ENCODE measurements around the gene R3HDM1. TPM values are rescaled to one million over a fixed set of nuclear protein-coding genes. Genes with fewer than 3 reads are reported as not detected.
A peak's percentile ranks its signal among the peaks of the same experiment; 100 is the strongest.

The R3HDM1 gene
- total RNA-seq, 1 experiment from 2014 or later: 52.4 TPM

DNA sequence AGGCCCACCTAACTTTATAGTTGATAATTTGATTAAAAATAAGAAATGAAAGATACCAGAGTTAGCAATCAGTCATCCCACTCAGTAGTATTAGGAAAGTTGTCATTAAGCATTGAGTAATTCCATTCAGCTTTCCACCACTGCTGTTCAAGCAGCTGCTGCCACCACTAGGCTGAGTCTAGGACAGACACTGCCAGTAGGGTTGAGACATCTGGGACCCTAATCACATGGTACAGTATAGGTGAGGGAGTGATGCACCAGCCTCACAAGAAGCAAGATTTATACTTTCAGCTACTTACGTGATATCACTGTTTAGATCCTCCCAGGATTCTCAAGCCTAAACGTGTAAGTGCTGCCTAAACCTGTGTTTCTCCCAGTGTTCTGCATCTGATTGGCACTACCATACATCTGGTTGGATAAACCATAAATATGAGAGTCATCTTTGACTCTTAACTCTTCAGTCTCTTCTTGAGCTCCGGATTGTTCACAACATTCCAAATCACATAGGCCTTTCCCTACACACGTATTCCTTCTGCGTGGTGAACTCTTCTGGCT is 213.6 kb downstream of the R3HDM1 start:
- CTCF ChIA-PET: interaction anchor here (0.6 to 3.2 kb wide), 11 partner anchors 11 to 1480 kb away, joined by 3 to 16 read pairs (median 4); no protein-coding TSS in a partner anchor
- no peak overlapping the region for H3K27ac Mint-ChIP-seq (ENCODE audit: low read depth, unreplicated experiment)
- intact Hi-C loops (cut with micrococcal nuclease): no loop called here

DNA sequence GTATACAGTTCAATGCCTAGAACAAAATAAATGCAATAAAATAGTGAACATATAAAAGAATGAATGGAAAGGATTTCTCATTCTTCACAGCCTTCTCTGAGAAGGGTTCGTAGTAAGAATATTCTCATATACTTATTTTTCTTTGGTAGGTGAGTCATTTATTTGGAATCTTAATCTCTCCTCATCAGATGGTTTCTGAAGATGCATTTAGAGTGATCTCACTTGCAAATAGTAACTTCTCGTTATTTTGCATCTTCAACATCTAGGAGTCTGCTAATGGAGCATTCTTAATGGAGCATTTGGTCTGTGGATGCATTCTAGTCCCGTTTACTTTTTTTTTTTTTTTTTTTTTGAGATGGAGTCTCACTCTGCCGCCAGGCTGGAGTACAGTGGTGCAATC is 214.3 kb downstream of the R3HDM1 start:
- Mint-ChIP-seq H3K27me3 (ENCODE audit: insufficient read depth, unreplicated experiment) (no peaks in the 10 kb centered on the region), H3K4me3 (ENCODE audit: unreplicated experiment) (no peak overlapping the region), H3K9me3 (ENCODE audit: unreplicated experiment) (no peaks in the 10 kb centered on the region), H3K4me1 (ENCODE audit: insufficient read depth, unreplicated experiment) (peaks cover 26% of the 10 kb centered on the region), H3K27ac (ENCODE audit: low read depth, unreplicated experiment) (no peak overlapping the region), H3K36me3 (ENCODE audit: insufficient read depth, unreplicated experiment) (peaks cover 50% of the 10 kb centered on the region)
- CTCF ChIA-PET: interaction anchor here (0.6 to 3.2 kb wide), 8 partner anchors 14 to 1480 kb away, joined by 3 to 16 read pairs (median 4); no protein-coding TSS in a partner anchor
- TF ChIP-seq, protein P1, sequence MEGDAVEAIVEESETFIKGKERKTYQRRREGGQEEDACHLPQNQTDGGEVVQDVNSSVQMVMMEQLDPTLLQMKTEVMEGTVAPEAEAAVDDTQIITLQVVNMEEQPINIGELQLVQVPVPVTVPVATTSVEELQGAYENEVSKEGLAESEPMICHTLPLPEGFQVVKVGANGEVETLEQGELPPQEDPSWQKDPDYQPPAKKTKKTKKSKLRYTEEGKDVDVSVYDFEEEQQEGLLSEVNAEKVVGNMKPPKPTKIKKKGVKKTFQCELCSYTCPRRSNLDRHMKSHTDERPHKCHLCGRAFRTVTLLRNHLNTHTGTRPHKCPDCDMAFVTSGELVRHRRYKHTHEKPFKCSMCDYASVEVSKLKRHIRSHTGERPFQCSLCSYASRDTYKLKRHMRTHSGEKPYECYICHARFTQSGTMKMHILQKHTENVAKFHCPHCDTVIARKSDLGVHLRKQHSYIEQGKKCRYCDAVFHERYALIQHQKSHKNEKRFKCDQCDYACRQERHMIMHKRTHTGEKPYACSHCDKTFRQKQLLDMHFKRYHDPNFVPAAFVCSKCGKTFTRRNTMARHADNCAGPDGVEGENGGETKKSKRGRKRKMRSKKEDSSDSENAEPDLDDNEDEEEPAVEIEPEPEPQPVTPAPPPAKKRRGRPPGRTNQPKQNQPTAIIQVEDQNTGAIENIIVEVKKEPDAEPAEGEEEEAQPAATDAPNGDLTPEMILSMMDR (IDR thresholded peaks at IDR 0.05; ENCODE audit: unreplicated experiment): no peak
- intact Hi-C loops (cut with micrococcal nuclease): no loop called here
- POLR2A ChIA-PET: interaction anchor here (0.7 to 1.3 kb wide), 3 partner anchors 83 to 215 kb away, joined by 3 to 6 read pairs (median 4); partner anchors contain the start of genes R3HDM1 and ZRANB3
- peak; percentile 8 for DNase-seq (ENCODE audit: unreplicated experiment)
- BruUV-seq (replicated peaks): no TSS peak

More for the DNA sequence above, 213.6 kb downstream of the R3HDM1 start:
- H3K4me1 Mint-ChIP-seq (ENCODE audit: insufficient read depth, unreplicated experiment): peaks cover 26% of the 10 kb centered on the region
- TF ChIP-seq, protein P1 (IDR thresholded peaks at IDR 0.05; ENCODE audit: unreplicated experiment): no peak
- H3K36me3 Mint-ChIP-seq (ENCODE audit: insufficient read depth, unreplicated experiment): peaks cover 43% of the 10 kb centered on the region
- BruUV-seq (replicated peaks): no TSS peak
- peak; percentile 70 for DNase-seq (ENCODE audit: unreplicated experiment)
- H3K27me3 Mint-ChIP-seq (ENCODE audit: insufficient read depth, unreplicated experiment): no peaks in the 10 kb centered on the region
- peak overlapping the region; percentile 81 for H3K4me3 Mint-ChIP-seq (ENCODE audit: unreplicated experiment)
- POLR2A ChIA-PET: interaction anchor here (0.7 to 1.3 kb wide), 4 partner anchors 52 to 214 kb away, joined by 3 to 6 read pairs (median 4); partner anchors contain the start of genes R3HDM1 and ZRANB3
- no peaks in the 10 kb centered on the region for H3K9me3 Mint-ChIP-seq (ENCODE audit: unreplicated experiment)

DNA sequence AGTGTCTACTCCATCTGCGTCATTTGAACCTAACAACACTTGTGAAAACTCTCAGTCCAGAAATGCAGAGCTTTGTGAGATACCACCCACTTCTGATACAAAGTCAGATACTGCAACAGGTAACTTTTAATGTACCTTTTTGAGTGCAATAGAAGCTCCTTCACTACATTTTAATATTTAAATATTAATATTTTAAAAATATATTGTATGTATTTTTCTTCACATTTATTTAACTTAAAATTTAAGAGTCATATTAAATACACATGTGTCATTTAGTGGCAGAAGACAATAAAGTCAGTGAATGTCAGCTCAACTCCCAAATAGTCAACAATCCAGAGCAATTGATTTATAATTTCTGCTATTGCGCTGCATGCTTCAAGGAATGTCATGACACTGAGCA is 224.3 kb downstream of the R3HDM1 start:
- TF ChIP-seq, protein P1 (IDR thresholded peaks at IDR 0.05; ENCODE audit: unreplicated experiment): no peak
- Mint-ChIP-seq H3K4me3 (ENCODE audit: unreplicated experiment) (no peak overlapping the region), H3K4me1 (ENCODE audit: insufficient read depth, unreplicated experiment) (no peaks in the 10 kb centered on the region), H3K9me3 (ENCODE audit: unreplicated experiment) (no peaks in the 10 kb centered on the region), H3K27ac (ENCODE audit: low read depth, unreplicated experiment) (no peak overlapping the region), H3K36me3 (ENCODE audit: insufficient read depth, unreplicated experiment) (peaks cover 96% of the 10 kb centered on the region), H3K27me3 (ENCODE audit: insufficient read depth, unreplicated experiment) (no peaks in the 10 kb centered on the region)
- no TSS peak for BruUV-seq (replicated peaks)
- DNase-seq (ENCODE audit: unreplicated experiment): no peak
- ChIA-PET POLR2A (interaction anchor here (0.7 to 1.7 kb wide), 5 partner anchors 8 to 30 kb away, joined by 3 to 9 read pairs (median 4); no protein-coding TSS in a partner anchor), CTCF (interaction anchor here (0.8 to 1.5 kb wide), 3 partner anchors 11 to 42 kb away, joined by 4 to 6 read pairs (median 4); no protein-coding TSS in a partner anchor)
- intact Hi-C loops (cut with micrococcal nuclease): no loop called here

DNA sequence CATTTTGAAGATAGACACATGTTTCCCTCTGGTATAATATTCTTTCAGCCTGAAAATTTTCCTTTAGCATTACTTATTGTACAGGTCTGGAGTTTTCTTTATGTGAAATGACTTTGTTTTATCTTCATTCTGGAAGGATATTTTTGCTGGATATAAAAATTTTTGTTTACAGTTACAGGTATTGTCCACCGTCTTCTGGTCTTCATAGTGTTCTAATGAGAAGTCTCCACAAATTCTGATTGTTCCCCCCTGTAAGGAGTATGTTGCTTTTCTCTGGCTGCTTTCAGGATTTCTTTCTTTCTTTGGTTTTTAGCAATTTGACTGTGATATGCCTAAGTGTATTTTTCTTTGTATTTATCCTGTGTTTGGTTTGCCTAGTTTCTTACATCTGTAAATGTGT is 225.4 kb downstream of the R3HDM1 start:
- no peaks in the 10 kb centered on the region for H3K4me1 Mint-ChIP-seq (ENCODE audit: insufficient read depth, unreplicated experiment)
- POLR2A ChIA-PET: interaction anchor here (0.9 to 1.3 kb wide), 2 partner anchors 10 to 29 kb away, joined by 3 to 9 read pairs; no protein-coding TSS in a partner anchor

More for the DNA sequence above, 225.4 kb downstream of the R3HDM1 start:
- Mint-ChIP-seq H3K36me3 (ENCODE audit: insufficient read depth, unreplicated experiment) (peaks cover 87% of the 10 kb centered on the region), H3K4me3 (ENCODE audit: unreplicated experiment) (no peak overlapping the region), H3K27ac (ENCODE audit: low read depth, unreplicated experiment) (no peak overlapping the region), H3K27me3 (ENCODE audit: insufficient read depth, unreplicated experiment) (no peaks in the 10 kb centered on the region), H3K9me3 (ENCODE audit: unreplicated experiment) (no peaks in the 10 kb centered on the region)
- intact Hi-C loops (cut with micrococcal nuclease): no loop called here
- BruUV-seq (replicated peaks): no TSS peak
- CTCF ChIA-PET: no interaction called here
- TF ChIP-seq, protein P1 (IDR thresholded peaks at IDR 0.05; ENCODE audit: unreplicated experiment): no peak
- DNase-seq (ENCODE audit: unreplicated experiment): no peak

Measured in MCF 10A (cell line).